Urinary bladder (tissue), 4 donors: Measurements from ENCODE around the gene C3orf18. TPM values are rescaled to one million over a fixed set of nuclear protein-coding genes. Genes with fewer than 3 reads are reported as not detected.

Source experiments
- DNase-seq: peaks from one replicate; pipeline ENCODE4 v3.0.0-alpha.2; 2015; ENCODE audit errors: extremely low spot score
- H3K27ac ChIP-seq: one replicate; pipeline ENCODE4 v1.5.1; 2013; ENCODE audit warnings: low read depth, mild to moderate bottlenecking, moderate library complexity
- H3K36me3 ChIP-seq: one replicate; pipeline ENCODE4 v1.6.1; 2013; ENCODE audit warnings: mild to moderate bottlenecking, moderate library complexity; ENCODE audit not compliant: insufficient read depth
- H3K4me1 ChIP-seq: one replicate; pipeline ENCODE4 v1.6.1; 2013; ENCODE audit warnings: mild to moderate bottlenecking, moderate library complexity; ENCODE audit not compliant: insufficient read depth
- H3K4me3 ChIP-seq: one replicate; pipeline ENCODE4 v1.5.1; 2013; ENCODE audit warnings: low read depth, low read length
- WGBS: extraction: QIAGEN DNeasy Blood & Tissue Kit; methylation state at CpG from one replicate; pipeline ENCODE4 v1.1.7; 2013; 5-methylcytosine and 5-hydroxymethylcytosine counted together
- polyA plus RNA-seq: library from polyadenylated mRNA; stranded (reverse); fragments of 200-250 nt; gene quantifications from one replicate; pipeline ENCODE4 v1.2.3, GENCODE V29; 2013
- total RNA-seq: library from RNA; depleted of rRNA; stranded (reverse); fragments of >200 nt; gene quantifications from one replicate; pipeline ENCODE4 v1.2.3, GENCODE V29; 2014
- donor health status: healthy with polysubstance abuse.
- donor health status: healthy.

The C3orf18 gene
- total and polyA plus RNA-seq, 2 donors = 9.3 to 21.6 TPM

DNA sequence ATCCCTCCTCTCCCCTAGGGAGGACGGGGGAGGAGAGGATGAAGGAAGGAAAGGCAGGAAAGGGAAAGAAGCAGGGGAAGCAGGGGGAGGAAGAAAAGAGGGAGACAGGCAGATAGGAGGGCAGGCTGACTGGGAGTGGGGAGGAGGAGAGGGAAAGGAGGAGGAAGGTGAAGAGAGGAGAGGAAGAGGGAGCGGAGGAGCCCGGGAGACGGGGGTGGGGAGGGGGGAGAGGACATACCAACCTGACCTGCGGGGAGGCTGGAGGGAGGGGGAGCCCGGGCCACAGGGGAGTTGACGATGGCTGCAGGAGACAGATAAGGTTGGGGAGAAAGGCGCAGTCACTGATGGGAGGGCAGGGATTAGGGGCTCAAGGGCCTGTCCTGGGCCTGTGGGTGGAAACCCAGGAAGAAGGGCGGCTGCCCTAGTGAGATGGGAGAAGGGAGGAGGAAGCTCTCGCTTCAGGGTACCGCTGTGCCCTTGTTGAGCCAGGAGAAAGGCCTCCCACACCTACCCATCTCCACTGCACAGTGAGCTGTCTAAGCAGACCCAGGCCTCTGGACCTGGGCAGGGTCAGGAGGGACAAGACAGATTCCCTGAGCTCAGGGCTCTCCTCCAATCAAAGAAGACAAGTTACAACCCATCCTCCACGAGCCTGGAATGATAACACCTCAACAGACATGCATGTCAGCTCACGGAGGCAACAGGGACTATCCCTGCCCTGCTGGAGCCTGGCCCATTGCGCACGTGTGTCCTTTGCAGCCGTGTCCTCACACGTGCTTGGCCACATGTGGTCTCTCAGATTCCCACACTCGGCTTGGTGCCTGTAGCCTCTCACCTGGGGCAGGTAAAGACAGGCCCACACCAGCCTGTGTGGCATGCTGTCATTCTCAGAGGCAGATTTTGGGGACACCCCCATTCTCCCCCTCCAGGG lies 27.9 kb downstream of the C3orf18 start:
- 54% methylated on average over 18 of the region's 18 CpGs for WGBS
- Histone ChIP-seq H3K27ac (no peak overlapping the region), H3K4me1 (no peaks in the 10 kb centered on the region), H3K4me3 (no peak overlapping the region), H3K36me3 (no peaks in the 10 kb centered on the region)
- DNase-seq = no peak

DNA sequence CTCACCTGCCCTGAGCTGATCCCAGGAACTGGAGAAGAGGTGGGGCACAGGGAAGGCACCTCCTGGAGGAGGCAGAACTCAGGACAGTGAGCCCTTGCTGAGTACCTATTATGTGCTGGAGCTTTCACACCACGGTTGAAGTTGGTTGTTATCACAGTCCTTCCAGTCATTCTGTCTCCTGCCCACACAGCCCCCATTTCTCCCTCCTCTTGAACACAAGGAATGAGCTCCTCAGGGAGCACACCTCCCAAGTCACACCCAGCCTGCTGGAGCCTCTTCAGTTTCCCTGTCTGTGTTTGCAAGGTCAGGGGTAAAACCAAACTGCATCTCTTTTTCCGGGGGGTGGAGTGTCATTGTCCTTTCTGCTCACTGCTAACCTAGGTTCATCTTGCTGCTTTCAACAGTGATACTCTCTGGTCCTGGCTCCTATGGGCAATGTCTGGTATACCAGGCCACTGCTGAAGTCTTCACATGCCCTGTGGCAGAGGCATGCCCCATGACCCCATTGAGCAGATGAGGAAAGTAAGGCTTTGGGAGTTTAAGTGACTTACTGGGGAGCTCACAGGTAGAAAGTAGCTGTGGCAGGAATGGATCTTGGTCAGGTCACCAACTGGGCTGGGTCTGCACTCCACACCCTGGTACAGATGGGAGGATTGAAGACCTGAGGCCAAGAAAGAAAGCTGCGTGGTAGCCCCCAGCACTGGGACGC lies 30.0 kb downstream of the C3orf18 start:
- Histone ChIP-seq H3K4me3 (no peak overlapping the region), H3K4me1 (no peaks in the 10 kb centered on the region), H3K36me3 (no peaks in the 10 kb centered on the region), H3K27ac (no peak overlapping the region)
- DNase-seq = no peak
- WGBS = 68% methylated on average over 4 of the region's 4 CpGs

DNA sequence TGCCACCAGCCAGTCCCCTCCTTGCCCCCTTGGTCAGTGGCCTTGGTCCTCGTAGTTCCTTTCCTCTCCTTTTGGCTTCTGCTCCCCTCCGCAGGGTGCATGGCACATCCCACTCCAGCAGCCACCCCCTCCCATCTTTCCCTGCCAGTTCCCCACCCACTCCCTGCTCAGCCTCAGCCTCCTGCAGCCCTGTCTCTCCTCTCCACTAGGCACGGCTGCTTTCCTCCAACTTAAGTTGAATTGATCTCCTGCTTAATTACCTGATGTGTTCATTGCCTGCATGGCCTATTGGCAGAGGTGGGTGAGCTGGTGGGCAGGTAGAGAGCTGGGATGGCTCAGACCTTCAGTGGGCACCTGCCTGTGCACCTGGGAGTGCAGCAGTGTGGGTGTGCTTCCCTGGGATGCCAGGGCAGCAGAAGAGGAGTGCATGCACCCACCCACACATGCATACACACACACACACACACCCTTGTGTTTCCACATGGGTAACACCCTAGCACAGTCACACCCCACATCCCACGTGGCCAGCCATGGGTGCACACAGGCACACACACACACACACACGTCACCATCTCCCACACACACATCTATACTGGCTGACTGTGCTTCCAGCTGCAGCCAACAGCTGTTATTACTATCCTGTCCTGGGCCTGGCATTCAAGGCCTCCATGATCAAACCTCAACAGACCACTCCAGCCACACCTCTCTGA lies 30.9 kb downstream of the C3orf18 start:
- no peak for DNase-seq
- H3K4me1 ChIP-seq = no peaks in the 10 kb centered on the region
- no peak overlapping the region for H3K27ac ChIP-seq
- H3K36me3 ChIP-seq = no peaks in the 10 kb centered on the region
- no peak overlapping the region for H3K4me3 ChIP-seq
- 59% methylated on average over 5 of the region's 5 CpGs for WGBS

DNA sequence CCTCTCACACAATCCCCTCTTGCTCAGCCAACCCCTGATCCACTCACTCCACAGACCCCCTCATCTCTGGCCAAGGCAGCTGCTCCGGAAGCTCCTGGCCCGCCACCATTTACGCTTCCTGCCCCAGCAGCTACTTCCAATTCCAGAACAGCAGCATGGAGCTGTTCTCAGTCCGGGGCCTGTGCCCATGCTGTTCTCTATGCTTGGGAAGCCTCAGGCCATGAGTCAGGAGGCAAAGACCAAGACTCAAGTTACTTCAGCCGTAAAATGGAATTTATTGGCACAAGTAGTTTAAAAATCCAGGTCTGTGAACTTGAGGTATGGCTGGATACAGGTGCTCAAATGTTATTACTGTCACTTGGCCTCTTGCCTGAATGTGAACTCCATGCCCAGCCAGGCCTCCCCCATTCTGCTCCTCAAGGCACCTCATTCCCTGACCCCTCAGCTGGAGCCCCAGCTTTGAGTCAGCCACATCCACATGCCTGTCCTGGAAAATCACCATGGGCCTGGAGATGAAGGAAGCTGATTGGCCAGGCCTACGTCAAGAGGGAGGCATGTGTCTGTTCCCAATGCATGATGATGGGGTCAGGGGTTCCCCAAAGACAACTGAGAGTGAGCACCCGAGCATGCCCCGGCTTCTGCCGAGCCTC lies 32.7 kb downstream of the C3orf18 start:
- no peak for DNase-seq
- no peaks in the 10 kb centered on the region for H3K36me3 ChIP-seq
- no peaks in the 10 kb centered on the region for H3K4me1 ChIP-seq
- WGBS = 66% methylated on average over 9 of the region's 9 CpGs
- no peak overlapping the region for H3K4me3 ChIP-seq
- H3K27ac ChIP-seq = no peak overlapping the region

DNA sequence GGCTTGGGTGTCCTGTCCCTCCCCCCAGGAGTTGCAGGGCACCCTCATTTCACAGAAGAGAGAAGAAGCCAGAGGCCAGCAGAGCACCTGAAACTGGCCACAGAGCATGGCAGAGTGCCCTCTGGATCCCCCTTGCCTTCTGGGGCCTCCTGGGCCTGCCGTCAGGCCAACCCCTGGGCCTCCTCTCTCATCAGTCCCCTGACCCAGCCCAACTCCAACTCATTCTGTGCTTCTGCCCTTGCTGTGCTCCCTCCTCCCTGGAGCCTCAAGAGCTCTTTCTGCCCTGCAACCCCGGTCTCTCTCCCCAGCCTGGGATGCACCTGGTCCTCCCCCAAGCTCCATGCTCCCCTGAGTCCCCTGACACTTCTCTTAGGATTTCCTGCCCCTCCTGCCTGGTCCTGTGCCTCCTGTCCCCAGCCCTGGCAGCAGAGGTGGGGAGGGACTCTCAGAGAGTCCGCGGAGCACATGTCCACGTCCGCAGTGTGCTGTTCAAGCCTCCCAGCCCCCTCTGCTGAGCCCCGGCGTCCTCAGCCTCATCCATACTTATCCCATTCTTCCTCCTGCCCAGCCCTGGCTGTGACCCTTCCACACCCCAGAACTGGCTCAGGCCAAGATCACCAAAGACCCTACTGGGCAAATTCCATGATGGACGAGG lies 33.6 kb downstream of the C3orf18 start:
- 63% methylated on average over 9 of the region's 9 CpGs for WGBS
- Histone ChIP-seq H3K4me3 (no peak overlapping the region), H3K36me3 (no peaks in the 10 kb centered on the region), H3K4me1 (no peaks in the 10 kb centered on the region), H3K27ac (no peak overlapping the region)
- DNase-seq = no peak

DNA sequence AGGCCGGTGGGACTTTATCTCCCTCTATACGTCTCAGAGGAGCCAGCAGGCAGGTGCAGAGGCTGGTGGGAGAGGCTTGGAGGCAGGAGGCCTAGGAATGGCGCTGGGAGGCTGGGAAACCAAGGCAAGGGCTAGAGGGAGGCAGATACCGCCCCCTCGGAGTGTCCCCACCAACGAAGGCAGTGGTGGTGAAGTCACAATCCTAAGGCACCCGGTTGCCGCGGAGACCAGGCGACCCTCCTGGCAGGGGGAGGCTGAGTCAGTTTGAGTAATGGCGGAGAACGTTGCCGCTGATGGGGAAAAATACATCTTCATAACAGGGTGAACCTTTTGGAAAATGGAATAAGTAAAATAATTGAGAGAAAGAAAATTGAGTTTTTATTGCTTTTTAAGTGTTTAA lies 34.2 kb downstream of the C3orf18 start:
- H3K4me1 ChIP-seq = no peaks in the 10 kb centered on the region
- no peaks in the 10 kb centered on the region for H3K36me3 ChIP-seq
- WGBS = 78% methylated on average over 13 of the region's 13 CpGs
- H3K27ac ChIP-seq = no peak overlapping the region
- no peak for DNase-seq
- H3K4me3 ChIP-seq = no peak overlapping the region

DNA sequence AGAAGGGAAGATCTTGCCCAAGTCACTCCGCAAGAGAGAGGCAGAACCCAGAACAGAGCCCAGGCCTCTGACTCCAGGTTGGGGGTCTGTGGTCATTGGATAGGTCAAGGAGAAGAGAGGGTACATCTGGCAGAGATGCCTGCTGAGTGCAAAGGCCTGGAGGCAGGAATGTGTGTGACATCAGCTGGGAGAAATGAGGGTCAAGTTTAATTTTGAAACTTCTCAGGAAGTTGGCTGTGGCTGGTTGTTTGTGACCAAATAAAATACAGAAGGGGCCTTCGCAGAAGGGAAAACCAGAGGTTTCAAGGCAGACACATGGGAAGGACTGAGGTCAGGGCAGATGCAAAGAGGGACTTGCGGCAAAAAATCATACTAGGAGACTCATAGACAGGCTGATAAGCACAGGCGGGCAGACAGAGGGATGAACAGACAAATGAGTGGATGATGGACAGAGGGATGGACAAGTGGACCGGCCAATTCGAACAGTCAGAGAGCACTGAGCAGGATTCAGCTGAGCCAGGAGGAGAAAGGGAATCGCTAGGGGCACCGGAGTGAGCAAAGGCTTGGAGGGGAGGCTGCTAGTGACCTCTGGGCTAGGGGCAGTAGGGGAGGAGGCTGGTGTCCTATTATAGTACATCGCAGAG lies 35.4 kb downstream of the C3orf18 start:
- no peaks in the 10 kb centered on the region for H3K36me3 ChIP-seq
- no peak for DNase-seq
- WGBS = 81% methylated on average over 9 of the region's 9 CpGs
- no peaks in the 10 kb centered on the region for H3K4me1 ChIP-seq
- H3K27ac ChIP-seq = no peak overlapping the region
- no peak overlapping the region for H3K4me3 ChIP-seq

DNA sequence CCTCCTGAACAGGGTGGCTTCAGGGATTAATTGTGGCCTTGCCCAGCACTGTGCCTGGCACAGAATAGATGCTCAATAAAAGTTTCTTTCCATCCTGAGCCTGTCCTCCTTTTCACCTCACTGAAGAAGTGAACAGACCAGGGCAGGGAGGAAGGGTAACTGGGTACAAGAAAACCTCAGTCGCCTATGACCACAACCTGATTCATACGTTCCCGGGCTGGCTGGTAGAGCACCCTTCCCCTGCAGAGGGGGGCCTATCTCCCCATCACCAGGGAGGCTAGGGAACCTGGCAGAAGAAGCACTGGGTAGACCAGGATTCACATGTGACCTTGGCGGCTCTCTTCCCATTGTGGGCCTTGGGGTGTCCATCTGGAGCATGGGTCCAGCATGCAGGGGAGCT lies 36.3 kb downstream of the C3orf18 start:
- Histone ChIP-seq H3K4me3 (no peak overlapping the region), H3K27ac (no peak overlapping the region), H3K36me3 (no peaks in the 10 kb centered on the region), H3K4me1 (no peaks in the 10 kb centered on the region)
- no peak for DNase-seq
- WGBS = 90% methylated on average over 4 of the region's 4 CpGs

DNA sequence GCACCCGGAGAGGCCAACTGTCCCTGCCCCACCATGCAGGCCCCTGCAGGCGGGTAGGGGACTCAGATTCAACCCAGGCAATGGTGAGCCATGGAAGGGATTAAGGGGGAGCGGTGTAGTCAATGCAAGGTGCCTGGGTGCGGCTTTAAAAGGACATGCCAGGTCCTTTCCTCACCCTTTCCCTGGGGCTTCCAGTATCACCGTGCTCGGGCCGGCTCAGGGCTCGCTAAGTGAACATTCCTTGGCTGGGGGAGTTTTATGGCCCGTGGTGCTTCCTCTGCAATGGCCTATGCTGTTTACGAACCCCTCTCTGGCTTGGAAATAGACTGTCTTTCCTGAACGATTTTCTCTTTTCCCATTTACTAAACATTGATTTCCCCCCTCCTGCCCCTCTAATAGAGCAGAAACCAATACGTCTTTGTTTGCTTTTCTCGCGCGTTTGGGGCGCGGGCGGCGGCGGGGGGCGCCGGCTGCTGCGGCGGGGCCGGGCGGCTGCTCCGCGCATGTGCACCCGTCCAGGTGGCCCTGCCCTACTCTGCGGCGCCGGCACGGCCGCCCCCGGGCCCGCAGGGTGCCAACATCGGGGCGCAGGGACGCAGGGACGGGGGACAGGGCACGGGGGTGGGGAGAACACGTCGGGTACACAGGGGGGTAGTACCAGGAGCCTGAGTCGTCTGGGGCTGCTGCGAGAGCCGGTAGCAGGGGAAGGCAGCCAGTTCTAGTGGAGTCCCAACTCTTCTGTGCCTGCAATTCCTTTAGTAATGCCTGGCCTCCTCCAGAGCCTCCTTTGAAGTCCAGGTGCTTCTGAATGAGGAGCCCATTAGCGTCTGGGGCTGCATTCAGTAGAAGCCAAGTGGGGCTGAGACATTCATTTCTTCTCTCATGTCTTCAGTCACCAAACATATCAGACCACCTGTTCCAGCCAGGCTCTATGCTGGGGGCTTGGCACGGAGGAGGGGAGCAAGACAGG lies 37.3 kb downstream of the C3orf18 start:
- WGBS = 13% methylated on average over 48 of the region's 48 CpGs
- H3K4me3 ChIP-seq = no peak overlapping the region
- DNase-seq = no peak
- H3K36me3 ChIP-seq = no peaks in the 10 kb centered on the region
- no peaks in the 10 kb centered on the region for H3K4me1 ChIP-seq
- no peak overlapping the region for H3K27ac ChIP-seq

DNA sequence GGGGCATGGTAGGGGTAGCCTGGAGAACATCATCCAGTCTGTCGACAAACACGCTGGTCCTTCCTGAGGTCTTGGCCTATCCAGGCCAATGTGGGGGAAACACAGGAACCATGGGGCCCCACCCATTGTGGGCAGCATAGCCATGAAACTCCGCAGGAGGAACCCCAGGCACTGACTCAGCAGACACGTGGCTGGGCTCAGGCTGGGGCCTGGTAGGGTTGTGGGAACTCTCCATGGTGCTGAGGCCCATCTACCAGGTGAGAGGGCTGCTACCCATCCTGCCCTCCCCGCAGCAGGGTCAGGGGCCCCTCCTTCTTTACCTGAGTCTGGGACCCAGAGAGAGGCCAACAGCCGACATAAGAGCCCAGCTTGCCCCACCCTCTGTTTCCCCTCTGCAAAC lies 41.6 kb downstream of the C3orf18 start:
- WGBS = 33% methylated on average over 6 of the region's 6 CpGs
- Histone ChIP-seq H3K27ac (no peak overlapping the region), H3K4me1 (no peaks in the 10 kb centered on the region), H3K4me3 (no peak overlapping the region), H3K36me3 (no peaks in the 10 kb centered on the region)
- no peak for DNase-seq

DNA sequence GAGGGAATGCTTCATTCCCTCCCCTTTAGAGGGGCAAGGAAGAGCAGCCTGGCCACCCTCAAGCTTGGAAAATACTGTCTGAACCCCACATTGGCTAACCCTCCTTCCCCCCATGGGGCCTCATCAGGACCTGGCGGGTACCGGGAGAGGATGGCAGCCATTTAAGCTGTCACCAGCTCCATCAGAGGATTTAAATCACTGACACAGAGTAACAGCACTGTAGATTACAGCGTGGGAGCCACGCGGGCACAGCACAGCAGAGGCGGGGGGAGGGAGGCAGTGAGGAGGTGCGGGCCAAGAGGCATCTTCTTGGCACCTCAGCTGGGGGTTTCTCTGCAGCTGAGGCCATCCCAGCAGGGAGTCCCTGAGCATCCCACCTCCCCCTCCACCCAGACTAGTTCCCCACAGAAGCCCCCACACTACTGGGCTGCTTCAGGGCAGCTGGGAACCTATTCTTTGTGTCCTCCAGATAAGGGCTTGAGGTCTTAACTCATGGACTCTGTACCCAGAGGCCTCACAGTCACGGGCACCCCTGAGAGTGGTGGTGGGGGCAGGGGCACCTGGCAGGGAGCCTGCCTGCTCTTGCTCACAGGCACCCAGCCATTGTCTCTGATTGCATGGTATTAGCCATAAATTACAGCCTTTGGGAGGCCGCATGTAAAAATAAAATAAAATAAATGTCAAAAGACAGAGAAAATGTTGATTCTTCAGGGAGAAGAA lies 42.2 kb downstream of the C3orf18 start:
- no peaks in the 10 kb centered on the region for H3K4me1 ChIP-seq
- no peaks in the 10 kb centered on the region for H3K36me3 ChIP-seq
- no peak for DNase-seq
- WGBS = 57% methylated on average over 9 of the region's 9 CpGs
- H3K27ac ChIP-seq = no peak overlapping the region
- no peak overlapping the region for H3K4me3 ChIP-seq
